ENCODE measurements around the gene TOX2.

TOX2 gene

DNA sequence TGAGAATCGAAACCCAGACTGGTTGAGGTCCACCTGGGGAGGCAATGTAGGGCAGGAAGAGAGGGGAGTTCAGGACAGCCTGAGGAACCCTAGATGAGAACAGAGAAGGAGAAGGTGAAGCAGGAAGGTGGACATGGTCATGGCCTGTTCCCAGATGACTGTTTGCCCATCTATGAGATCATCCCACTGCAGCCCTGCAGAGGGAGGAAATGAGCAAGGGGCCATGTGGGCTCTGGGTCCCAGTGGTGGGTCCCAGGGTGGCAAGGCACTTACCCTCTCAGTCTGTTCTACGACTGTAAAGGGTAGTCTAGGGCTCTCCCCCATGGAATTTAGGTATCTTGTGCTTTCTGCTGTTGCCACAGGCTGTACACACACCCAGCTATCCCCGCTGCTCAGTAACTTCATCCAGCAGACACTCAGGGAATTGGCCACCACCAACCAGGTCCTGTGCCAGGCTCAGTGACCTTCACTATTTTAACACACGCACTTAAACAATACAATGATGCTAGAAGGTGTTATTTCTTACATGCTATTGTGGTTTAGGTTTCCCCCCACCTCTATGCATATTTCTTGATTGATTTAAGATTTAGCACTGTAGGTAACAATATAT lies 89.8 kb downstream of the TOX2 start:
- TF ChIP-seq FOXK2 (IDR thresholded peaks at IDR 0.05), result no peak
- no peak for TF ChIP-seq CTBP1 (IDR thresholded peaks at IDR 0.05; ENCODE audit: borderline replicate concordance)
- TF ChIP-seq FOXM1 (IDR thresholded peaks at IDR 0.05; ENCODE audit: borderline replicate concordance), result no peak
- no peak for TF ChIP-seq ELF4 (IDR thresholded peaks at IDR 0.05)
- TF ChIP-seq, protein P1, sequence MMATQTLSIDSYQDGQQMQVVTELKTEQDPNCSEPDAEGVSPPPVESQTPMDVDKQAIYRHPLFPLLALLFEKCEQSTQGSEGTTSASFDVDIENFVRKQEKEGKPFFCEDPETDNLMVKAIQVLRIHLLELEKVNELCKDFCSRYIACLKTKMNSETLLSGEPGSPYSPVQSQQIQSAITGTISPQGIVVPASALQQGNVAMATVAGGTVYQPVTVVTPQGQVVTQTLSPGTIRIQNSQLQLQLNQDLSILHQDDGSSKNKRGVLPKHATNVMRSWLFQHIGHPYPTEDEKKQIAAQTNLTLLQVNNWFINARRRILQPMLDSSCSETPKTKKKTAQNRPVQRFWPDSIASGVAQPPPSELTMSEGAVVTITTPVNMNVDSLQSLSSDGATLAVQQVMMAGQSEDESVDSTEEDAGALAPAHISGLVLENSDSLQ (IDR thresholded peaks at IDR 0.05), result no peak
- TF ChIP-seq LEF1 (IDR thresholded peaks at IDR 0.05; ENCODE audit: borderline replicate concordance), result no peak
- TF ChIP-seq ARNT (IDR thresholded peaks at IDR 0.05), result no peak
- POLR2A ChIA-PET, result no interaction called here

DNA sequence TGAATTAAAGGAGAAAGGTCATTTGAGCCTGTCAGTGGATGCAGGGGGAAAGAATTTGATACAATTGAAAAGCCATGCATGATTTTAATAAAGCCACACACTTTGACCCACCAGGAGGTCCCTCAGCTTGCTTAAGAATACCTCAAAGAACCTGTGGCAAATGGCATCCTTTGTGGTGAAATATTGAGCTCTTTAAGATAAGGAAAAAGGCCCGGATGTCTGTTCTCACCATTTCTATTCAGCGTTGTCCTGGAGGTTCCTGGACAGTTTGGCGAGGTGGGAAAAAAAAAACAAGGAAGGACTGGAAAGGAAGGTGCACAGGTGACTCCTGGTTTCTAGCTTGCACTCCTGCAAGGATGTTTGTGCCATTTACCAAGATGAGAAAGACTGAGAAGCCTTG lies 91.0 kb downstream of the TOX2 start:
- ChIA-PET POLR2A (no interaction called here), CTCF (interaction anchor here (0.8 kb wide), 1 partner anchor 22 kb away, joined by 3 read pairs; no protein-coding TSS in a partner anchor)
- TF ChIP-seq TARDBP (IDR thresholded peaks at IDR 0.05), result no peak
- no peak for TF ChIP-seq LEF1 (IDR thresholded peaks at IDR 0.05; ENCODE audit: borderline replicate concordance)
- no peak for TF ChIP-seq FOXK2 (IDR thresholded peaks at IDR 0.05)
- TF ChIP-seq ZNF384 (IDR thresholded peaks at IDR 0.05), result no peak
- no peak for TF ChIP-seq SP1 (IDR thresholded peaks at IDR 0.05)
- TF ChIP-seq L3MBTL2 (conservative IDR thresholded peaks at IDR 0.05), result no peak
- TF ChIP-seq BHLHE40 (IDR thresholded peaks at IDR 0.05; ENCODE audit: borderline replicate concordance), result no peak
- no peak for TF ChIP-seq SUZ12 (IDR thresholded peaks at IDR 0.05)
- TF ChIP-seq CTBP1 (IDR thresholded peaks at IDR 0.05; ENCODE audit: borderline replicate concordance), result no peak
- TF ChIP-seq ELF4 (IDR thresholded peaks at IDR 0.05), result no peak
- TF ChIP-seq, protein P1 (IDR thresholded peaks at IDR 0.05), result no peak
- no peak for TF ChIP-seq HDGF (IDR thresholded peaks at IDR 0.05; ENCODE audit: borderline replicate concordance)
- TF ChIP-seq FOXM1 (IDR thresholded peaks at IDR 0.05; ENCODE audit: borderline replicate concordance), result no peak
- TF ChIP-seq NFRKB (IDR thresholded peaks at IDR 0.05), result no peak
- TF ChIP-seq FOXA1 (IDR thresholded peaks at IDR 0.05), result no peak
- TF ChIP-seq ARNT (IDR thresholded peaks at IDR 0.05), result no peak
- DNase-seq (ENCODE audit: extremely low spot score), result no peak

More for the DNA sequence above, 89.8 kb downstream of the TOX2 start:
- CTCF ChIA-PET, result interaction anchor here (0.6 kb wide), 1 partner anchor 159 kb away, joined by 3 read pairs; no protein-coding TSS in a partner anchor
- DNase-seq (ENCODE audit: extremely low spot score), result no peak

- POLR2A ChIA-PET, result no interaction called here
- CTCF ChIA-PET, result interaction anchor here (0.8 kb wide), 1 partner anchor 23 kb away, joined by 3 read pairs; no protein-coding TSS in a partner anchor
- no peak for TF ChIP-seq CTBP1 (IDR thresholded peaks at IDR 0.05; ENCODE audit: borderline replicate concordance)
- TF ChIP-seq BHLHE40 (IDR thresholded peaks at IDR 0.05; ENCODE audit: borderline replicate concordance), result no peak
- no peak for TF ChIP-seq L3MBTL2 (conservative IDR thresholded peaks at IDR 0.05)
- no peak for TF ChIP-seq SP1 (IDR thresholded peaks at IDR 0.05)
- TF ChIP-seq TARDBP (IDR thresholded peaks at IDR 0.05), result no peak
- no peak for TF ChIP-seq FOXM1 (IDR thresholded peaks at IDR 0.05; ENCODE audit: borderline replicate concordance)
- DNase-seq (ENCODE audit: extremely low spot score), result no peak
Observed at GRCh38 chr20:44006126-44006525, 91.5 kb downstream of the TOX2 start.

DNA sequence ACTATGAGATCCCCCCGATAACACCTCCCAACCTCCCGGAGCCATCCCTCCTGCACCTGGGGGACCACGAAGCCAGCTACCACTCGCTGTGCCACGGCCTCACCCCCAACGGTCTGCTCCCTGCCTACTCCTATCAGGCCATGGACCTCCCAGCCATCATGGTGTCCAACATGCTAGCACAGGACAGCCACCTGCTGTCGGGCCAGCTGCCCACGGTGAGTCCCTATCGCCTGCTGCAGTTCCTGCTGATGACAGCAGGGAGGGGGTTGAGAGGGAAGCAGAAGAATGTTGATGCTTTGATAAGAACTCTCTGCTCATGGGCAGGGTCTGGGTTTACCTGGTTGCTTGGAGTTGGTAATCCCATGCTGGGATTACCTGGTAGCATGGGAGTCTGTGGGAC lies 91.9 kb downstream of the TOX2 start:
- TF ChIP-seq FOXM1 (IDR thresholded peaks at IDR 0.05; ENCODE audit: borderline replicate concordance), result no peak
- no peak for TF ChIP-seq FOXK2 (IDR thresholded peaks at IDR 0.05)
- TF ChIP-seq ARNT (IDR thresholded peaks at IDR 0.05), result no peak
- no peak for DNase-seq (ENCODE audit: extremely low spot score)
- POLR2A ChIA-PET, result no interaction called here
- CTCF ChIA-PET, result no interaction called here

- ChIA-PET POLR2A (no interaction called here), CTCF (no interaction called here)
- no peak for DNase-seq (ENCODE audit: extremely low spot score)
- no peak for TF ChIP-seq SP1 (IDR thresholded peaks at IDR 0.05)
- TF ChIP-seq FOXM1 (IDR thresholded peaks at IDR 0.05; ENCODE audit: borderline replicate concordance), result no peak
Observed at GRCh38 chr20:44008806-44009678, 94.4 kb downstream of the TOX2 start.

- no peak for DNase-seq (ENCODE audit: extremely low spot score)
- CTCF ChIA-PET, result no interaction called here
Observed at GRCh38 chr20:44009679-44009992, 95.0 kb downstream of the TOX2 start.

More at GRCh38 chr20:44009679-44009992, 95.0 kb downstream of the TOX2 start:
- POLR2A ChIA-PET, result no interaction called here
- TF ChIP-seq LEF1 (IDR thresholded peaks at IDR 0.05; ENCODE audit: borderline replicate concordance) (no peak), L3MBTL2 (conservative IDR thresholded peaks at IDR 0.05) (no peak), SP1 (IDR thresholded peaks at IDR 0.05) (no peak), NFRKB (IDR thresholded peaks at IDR 0.05) (no peak), ARNT (IDR thresholded peaks at IDR 0.05) (no peak), FOXM1 (IDR thresholded peaks at IDR 0.05; ENCODE audit: borderline replicate concordance) (no peak), SUZ12 (IDR thresholded peaks at IDR 0.05) (no peak), ELF4 (IDR thresholded peaks at IDR 0.05) (no peak), BHLHE40 (IDR thresholded peaks at IDR 0.05; ENCODE audit: borderline replicate concordance) (no peak), FOXK2 (IDR thresholded peaks at IDR 0.05) (no peak), HDGF (IDR thresholded peaks at IDR 0.05; ENCODE audit: borderline replicate concordance) (no peak)
- TF ChIP-seq, protein P1 (IDR thresholded peaks at IDR 0.05), result no peak
